GM18858 (cell line): ENCODE data around the gene BAD.

Source experiments
- ATAC-seq: cut with Tn5 transposase; IDR thresholded peaks from one replicate; pipeline ENCODE4 v1.9.1; 2021; ENCODE audit not compliant: unreplicated experiment

The BAD gene

DNA sequence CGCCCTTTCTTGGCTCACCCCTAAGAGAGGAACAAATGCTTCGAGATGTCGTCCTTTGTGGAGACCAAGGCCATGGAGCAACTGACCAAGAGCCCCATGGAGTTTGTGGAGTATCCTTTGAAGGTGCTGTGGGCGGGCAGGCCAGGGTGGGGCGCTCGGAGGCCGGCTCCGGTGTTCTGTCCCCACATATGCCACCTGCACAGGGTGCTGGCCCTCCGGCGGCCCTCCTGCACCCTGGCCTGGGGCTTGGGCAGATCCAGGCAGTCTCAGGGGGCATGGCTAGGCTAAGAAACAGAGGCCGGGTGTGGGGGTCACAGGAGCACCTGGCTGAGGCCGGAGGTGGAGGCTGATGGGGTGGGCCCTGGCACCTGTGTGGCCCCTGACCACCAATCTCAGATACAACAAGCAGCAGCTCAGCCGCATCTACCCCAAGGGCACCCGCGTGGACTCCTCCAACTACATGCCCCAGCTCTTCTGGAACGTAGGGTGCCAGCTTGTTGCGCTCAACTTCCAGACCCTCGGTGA lies 22.8 kb downstream of the BAD start:
- ATAC-seq = no peak

DNA sequence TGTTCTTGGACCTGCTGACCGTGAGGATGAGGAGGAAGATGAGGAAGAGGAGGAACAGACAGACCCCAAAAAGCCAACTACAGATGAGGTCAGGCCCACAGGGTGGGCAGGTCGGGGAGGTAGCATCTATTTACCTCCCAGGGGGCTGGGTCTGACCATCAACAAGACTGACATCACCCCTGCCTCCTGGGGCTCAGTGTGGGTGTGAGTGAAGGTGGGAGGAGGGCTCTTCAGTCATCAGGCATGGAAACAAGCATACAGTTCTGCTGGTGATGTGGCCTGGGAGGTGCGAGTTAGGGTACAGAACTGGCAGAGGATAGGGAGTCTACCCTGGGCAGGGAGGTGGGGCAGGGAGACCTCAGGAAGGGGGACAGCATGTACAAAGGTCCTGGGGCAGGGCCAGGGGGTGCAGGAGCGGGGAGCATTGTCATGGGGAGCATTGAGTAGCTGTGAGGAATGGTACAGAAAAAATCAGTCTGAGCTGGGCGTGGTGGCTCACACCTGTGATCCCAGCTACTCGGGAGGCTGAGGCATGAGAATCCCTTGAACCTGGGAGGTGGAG lies 24.2 kb downstream of the BAD start:
- ATAC-seq = no peak

DNA sequence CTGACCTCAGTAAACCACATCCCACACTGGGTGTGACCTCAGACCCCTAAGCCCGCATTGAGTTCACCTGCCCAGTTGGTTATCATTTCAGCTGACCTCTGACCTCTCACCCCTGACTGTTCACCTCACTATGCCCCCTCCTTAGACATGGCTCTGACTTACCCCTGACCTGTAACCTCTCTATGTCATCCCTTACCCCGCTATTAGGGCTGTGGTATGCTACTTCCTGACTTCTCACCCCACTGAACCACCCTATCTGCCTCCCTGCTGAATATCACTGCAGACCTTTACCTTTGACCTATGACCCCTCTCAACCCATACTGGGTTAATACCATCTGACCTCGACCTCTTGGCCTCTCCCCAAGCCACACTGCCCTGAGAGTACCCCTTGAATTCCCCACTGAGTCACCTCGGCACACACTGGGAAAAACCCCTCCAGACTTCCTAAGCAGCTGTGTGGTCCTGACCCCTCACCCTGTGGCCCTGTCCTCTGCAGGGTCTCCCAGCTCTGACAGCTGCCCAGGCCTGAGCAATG lies 24.9 kb downstream of the BAD start:
- ATAC-seq = no peak

DNA sequence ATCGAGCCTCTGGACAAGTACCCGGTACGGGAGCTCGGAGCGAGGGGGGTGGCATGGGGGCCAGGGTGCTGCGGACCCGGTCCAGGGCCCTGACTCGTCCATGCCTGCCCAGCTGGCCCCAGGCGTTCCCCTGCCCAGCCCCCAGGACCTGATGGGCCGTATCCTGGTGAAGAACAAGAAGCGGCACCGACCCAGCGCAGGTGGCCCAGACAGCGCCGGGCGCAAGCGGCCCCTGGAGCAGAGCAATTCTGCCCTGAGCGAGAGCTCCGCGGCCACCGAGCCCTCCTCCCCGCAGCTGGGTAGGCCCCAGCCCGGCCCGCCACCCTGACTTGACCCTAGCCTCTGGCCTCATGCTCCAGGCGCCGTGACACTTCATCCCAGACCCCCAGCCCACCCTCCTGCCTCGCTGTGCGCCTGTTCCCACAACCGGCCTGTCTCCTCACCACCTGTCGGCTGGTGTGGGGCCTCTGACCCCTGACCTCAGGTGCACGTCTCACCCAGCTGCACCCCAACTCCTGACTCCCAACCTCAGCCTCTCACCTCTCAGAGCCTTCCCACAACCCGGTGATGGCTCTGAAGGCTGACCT lies 25.4 kb downstream of the BAD start:
- ATAC-seq = no peak

DNA sequence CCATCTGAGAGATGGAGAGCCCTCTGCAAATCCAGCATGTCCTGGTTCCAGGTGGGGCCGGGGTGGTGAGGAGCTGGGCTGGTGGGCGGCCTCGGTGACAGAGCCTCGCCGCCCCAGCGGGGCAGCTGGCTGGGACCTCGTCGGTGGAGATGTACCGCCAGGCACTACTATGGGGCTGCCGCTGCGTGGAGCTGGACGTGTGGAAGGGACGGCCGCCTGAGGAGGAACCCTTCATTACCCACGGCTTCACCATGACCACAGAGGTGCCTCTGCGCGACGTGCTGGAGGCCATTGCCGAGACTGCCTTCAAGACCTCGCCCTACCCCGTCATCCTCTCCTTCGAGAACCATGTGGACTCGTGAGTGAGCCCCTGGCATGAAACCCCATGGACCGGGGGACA lies 26.1 kb downstream of the BAD start:
- ATAC-seq = no peak

DNA sequence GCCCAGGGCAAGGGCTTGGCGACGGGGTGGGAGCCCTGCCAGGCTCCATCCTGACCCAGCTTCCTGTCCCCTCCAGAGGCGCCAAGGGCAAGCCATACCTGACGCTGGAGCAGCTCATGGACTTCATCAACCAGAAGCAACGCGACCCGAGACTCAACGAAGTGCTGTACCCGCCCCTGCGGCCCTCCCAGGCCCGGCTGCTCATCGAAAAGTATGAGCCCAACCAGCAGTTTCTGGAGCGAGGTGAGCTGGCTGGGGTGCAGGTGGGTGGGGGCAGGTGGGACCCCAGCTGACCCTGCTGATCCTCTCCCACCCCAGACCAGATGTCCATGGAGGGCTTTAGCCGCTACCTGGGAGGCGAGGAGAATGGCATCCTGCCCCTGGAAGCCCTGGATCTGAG lies 28.2 kb downstream of the BAD start:
- ATAC-seq = no peak

DNA sequence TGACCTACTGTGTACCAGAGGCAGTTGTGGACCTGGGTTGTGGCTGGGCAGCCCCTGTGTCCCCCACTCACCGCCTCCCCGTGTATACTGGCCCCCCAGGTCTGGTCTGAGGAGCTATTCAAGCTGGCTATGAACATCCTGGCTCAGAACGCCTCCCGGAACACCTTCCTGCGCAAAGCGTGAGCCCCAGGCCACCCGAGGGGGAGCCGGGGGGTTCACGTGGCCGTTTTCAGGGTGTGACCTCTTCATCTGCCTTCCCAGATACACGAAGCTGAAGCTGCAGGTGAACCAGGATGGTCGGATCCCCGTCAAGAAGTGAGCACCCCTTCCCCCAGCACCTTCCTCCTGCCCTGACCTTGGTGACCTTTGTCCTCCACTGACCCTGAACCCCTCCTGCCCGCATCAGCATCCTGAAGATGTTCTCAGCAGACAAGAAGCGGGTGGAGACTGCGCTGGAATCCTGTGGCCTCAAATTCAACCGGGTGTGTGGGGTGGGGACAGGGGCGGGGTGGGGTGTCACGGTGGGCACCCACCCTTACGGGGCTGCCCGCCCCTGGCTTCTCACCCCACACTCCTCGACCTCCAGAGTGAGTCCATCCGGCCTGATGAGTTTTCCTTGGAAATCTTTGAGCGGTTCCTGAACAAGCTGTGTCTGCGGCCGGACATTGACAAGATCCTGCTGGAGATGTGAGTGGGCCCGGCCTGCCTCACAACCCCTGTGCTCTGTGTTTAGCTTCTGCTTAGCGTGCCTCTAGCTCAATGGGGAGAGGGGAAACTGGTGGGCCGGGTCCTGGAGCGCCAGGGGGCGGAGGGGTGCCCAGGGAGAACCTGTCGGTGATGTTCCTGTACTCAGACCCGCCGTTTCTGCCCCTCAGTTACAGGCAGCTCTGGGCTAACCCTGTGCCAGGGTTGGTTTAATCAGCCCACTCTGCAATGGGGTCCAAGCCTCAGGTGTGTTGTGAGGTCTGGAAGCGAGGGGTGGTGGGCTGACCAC lies 29.0 kb downstream of the BAD start:
- ATAC-seq = no peak

DNA sequence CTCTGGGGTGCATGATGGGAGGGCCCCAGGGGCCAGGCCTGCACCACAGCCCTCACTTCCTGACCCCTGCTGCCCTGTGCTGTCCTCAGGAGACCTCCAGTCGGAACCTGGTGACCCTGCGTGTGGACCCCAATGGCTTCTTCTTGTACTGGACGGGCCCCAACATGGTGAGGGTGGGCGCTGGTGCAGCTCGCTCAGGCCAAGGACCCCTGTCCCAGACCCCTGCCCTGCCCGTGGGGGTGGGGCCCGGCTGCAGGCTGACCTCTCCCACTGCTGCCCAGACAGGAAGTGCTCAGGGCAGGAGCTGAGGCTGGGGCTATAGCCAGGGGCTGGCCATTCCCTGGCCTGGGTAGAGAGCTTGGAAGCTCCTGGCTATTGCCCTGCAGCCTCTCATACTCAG lies 30.1 kb downstream of the BAD start:
- no peak for ATAC-seq

DNA sequence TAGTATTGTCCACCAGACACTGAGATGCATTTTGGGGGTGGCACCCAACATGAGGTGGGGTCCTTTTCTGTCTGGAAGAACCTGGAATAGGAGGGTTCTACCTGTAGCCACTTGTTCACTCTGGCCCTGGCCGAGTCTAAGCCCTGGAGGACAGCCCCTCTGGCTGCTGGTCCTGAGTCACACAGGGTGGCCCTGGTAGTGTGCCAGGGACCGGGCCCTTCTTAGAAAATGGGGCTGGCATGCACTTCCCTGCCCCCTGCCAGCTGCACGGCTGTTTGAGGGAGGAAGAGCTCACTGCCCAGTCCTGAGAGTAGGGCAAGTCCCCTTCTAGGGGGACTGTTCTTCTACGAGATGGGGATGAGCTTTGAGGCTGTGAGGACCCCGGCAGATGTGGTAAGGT lies 31.0 kb downstream of the BAD start:
- no peak for ATAC-seq

DNA sequence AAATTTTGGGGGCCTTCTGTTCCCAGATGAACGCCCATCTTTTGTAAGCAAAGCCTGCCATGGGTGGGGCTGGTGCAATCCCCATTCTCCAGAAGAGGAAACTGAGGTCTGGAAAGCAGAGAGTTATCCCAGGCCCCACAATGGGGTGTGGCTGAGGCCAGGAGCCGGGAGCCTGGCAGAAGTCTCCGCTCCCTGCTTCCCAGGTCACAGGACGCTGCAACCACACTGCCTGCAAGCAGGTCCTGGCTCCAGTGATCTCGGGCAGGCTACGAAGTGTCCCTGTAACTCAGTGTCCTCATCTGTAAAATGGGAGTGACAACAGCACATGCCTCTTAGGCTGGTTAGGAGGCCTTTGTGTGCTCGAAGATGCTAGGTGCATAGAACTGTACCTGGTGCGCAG lies 31.4 kb downstream of the BAD start:
- no peak for ATAC-seq

DNA sequence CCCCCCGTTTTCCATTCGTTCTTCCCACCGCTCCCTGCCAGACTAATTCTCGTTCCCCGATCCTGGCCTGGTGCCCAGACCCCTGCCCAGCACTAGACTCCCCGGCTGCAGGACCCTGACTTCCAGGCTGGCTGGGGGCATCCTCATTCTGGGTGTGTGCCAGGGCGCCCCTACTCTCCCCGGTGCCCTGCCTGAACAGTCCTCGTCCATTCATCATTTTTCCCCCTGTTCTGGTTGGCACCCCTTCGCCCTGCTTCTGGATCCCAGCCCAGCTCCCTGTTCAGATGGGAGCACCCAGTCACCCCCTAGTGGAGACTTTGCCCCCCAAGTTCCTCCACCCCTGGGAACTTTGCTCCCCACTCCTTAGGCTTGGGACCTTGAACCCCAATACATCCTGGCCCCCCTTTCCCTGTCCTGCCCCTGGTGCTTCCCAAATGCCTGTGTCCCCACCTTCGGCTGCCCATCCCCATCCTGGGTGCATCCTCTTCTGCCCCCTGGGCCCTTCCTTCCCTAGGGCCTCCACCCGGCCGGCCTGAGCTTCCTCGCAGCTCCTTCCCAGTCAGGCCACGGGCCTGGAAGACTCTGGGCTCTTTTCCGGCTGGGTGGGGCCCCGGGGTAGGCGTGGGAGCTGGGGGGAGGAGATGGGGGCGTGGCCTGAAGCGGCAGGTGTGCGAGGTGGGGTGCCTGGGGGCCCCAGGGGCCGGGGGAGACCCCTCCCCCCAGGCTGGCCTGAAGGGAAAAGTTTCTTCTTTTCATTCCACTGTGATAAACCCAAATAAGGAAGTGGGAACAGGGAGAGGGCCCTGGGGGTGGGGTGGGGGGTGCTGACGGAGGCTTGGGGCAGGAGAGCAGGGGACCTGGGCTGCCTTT lies 32.2 kb downstream of the BAD start:
- no peak for ATAC-seq

DNA sequence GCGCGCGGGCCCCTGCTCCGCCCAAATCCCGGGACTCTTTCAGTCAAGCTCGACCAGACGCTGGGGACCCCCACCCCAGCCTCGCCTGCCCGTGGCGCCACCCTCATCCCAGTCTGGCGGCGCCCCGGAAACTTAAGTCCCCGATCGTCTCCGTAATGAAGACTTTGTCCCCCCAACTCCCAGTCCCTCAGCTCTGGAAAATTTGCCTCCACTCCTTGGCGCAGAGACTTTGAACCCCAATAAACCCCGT lies 32.8 kb downstream of the BAD start:
- ATAC-seq = no peak

DNA sequence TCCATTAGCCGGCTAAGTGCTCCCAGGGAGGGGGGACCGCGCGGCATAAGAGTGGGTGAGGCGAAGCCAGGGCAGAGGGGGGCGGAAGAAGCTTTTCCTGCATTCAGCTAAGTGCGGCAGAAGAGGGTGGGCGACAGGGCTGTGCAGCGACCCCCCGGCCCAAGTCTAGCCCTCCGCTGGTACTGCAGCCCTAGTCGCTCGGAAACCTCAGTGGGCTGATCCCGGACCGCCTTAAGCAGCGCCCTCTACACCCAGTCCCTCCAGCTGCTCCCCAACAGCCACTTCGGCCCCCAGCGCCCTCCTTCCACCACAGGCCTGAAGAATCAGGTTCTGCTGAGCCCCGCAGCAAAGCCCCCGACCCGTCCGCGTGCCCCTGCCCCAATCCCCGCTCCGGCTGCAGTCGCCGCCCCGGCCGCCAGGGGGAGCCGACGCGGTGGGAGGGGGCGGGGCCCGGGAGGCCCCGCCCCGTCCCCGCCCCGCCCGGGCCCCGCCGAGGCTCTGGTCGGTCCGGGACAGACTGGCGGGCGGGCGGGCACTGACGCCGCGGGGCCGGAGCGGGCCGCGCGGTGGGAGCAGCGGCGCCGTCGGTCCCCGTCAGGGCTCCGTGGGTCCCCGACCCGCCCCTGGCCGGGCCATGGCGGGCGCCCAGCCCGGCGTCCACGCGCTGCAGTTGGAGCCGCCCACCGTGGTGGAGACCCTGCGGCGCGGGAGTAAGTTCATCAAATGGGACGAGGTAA lies 33.3 kb downstream of the BAD start, which contains the start of gene PLCB3:
Gene PLCB3 (plus strand): TSS at position 515 of the 737 bp plus-strand sequence. CDS start 120 bp downstream, at position 635.
- ATAC-seq = no peak

DNA sequence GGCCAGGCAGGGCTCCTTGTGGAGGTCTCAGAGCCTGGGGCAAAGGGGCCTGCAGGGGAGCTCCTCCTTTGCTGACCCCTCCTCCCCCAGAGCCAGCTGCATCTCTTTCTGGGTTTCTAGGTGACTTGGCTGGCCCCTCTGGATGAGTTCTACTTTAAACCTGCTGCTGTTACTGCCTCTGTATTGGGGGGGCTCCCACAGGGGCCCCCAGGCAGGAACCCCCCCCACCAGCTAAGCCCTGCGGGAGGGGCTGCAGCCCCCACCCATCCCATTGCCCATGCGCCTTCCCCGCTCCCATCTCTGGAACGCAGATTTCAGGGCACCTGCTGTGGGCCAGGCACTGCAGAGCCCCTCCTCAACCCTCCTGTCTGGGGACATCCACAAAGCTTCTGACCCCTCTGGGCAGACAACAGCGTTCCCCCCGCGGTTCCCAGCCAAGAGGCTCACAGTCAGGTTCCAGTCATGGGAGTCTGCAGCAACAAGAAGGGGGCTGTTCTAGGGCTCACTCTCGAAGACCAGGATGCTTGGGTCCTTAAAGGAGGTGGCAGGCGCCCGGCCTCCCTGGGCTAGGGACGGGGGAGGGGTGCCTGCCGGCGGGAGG lies 34.0 kb downstream of the BAD start:
- ATAC-seq = no peak

DNA sequence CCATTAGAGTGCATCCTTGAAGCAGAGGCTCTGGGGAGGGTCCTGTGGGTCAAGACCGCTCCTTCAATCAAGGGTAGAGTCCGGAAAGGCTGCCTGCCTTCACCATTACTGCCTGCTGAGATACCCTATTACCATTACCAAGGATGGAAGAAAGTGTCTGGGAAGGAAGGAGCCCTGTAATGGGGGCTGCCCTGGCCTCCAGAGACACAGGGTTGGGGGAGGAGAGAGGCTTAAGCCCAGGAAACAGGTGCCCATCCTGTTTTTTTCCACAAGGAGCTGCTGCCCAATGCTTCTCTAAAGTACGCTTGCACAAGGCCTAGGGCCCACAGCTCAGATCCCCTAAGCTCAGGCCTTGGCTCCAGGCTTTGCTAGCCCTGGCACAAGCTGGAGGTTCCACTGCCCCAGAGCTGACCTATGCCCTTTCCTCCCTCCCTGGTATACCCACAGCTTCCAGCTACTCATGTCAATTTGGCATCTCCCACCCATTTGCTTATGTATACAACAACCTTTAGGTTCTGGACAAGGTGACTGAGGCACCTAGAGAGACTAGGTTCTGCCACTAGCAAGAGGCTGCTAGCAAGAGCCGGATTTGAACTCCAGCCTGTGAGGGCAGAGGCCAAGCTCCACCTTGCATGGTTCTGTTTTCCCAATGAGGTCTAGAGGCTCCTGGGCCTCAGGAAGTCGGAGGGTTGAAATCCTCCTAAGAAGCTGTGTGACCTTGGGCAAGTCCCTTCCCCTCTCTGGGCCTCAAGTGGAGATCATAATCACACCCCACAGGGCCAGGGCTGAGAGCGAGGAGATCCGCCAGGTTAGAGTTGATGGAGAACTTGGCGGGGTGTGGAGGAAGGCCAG lies 34.7 kb downstream of the BAD start:
- no peak for ATAC-seq

DNA sequence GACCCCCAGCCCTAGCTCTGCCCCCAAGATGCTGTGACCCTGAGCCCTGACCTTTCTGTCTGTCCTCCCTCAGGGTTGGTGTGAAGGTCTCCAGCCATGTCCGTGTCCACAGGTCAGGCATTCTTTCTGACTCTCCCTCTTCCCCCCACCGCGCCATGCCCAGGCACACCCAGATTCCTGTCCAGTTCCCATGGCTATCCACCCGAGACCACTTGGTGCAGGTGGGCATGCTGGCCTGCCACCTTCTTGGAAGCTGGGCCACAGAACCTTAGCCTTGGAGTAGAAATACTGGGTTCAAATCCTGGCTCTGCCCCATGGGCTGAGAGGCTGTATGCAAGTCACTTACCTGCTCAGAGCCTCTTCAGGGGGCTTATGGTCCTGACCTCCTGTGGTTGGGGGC lies 35.4 kb downstream of the BAD start:
- ATAC-seq = no peak

DNA sequence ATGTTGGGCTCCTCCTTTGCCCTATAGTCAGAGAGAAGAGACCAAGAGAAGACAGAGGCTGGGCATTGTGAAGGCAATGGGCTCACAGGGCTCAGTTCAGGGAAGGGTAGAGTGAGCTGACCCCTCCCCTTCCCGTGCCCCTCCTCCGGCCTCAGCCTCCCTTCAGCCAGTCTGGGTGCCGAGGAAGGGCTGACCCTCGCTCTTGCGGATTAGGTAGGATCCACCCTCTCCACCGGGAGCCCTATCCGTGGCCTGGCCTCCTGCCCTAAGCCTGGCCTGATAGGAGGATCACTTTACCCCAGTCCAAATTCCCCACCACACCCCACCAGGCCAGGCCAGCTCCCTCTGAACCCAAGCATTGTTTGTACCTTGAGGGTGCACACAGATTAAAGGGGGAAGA lies 35.9 kb downstream of the BAD start:
- ATAC-seq = no peak

DNA sequence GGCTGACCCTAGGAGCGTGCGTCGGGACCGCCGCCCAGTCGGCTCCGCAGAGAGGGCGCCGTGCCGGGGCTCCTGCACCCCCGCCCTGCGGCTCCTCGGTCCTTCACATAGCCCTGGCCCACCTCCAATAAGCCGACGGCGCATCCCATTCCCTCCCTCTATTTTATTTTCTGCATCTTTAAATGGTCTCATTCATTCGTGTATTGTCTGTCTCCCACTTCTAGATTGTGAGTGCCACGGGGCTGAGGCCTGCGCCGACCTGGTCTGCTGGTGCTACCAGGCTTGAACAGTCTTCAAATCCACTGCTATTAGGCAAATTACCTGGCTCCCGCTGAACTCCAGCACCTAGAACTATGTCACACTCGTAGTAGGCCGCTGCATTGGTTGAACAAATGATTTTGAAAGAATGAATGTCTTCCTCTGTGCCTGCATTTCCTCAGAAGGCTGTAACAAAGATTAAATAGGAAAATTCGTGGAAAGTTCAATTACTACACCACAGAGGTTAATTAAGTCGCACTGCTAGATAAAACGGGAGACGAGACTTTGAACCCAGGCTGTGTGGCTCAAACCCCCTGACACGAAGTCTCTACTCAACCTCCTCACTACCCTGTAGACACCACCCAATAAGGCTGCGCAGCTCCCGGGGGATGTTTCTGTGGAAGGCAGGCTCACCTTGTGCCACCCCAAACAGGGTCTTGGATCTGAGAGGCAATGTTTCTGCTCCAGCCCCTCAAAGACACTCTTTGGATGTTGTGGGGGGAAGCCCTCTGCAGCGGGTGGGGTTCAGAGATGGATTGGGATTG lies 36.5 kb downstream of the BAD start:
- ATAC-seq = no peak
